Right ventricle myocardium superior (tissue), 1 donor: ENCODE data around the gene IL1RAPL2. TPM values are rescaled to one million over a fixed set of nuclear protein-coding genes. Genes with fewer than 3 reads are reported as not detected.

Source experiments
- ATAC-seq: fragments of 200-7000 bp; cut with Tn5 transposase; one replicate; pipeline ENCODE4 v1.9.1; 2020; ENCODE audit warnings: mild to moderate bottlenecking; ENCODE audit not compliant: poor library complexity
- DNase-seq: peaks from one replicate; pipeline ENCODE4 v3.0.0-alpha.2; 2020
- intact Hi-C: fragments of 100-400 bp; cut with DNase I; formaldehyde crosslinking; loops from one replicate; pipeline ENCODE4 v1.11.2; 2022
- total RNA-seq: library from RNA; stranded (reverse); fragmentation: NEBNext Ultra II Directional; extraction: Animal tissue kit (Norgen Biotek cat#: 25700); gene quantifications from one replicate; pipeline ENCODE4 v1.2.1, GENCODE V29; 2021
- donor health status: DM: no; HTN: yes; CAD: no; lungs with severe emphysema.

IL1RAPL2 gene
- total RNA-seq, 1 donor from 2014 or later = not detected

GRCh38 chrX:105565856-105566255 lies 999.9 kb downstream of the IL1RAPL2 start:
- intact Hi-C loops = no loop called here
- DNase-seq (no peak), ATAC-seq (no peak)

- DNase-seq (no peak), ATAC-seq (no peak)
- intact Hi-C loops = no loop called here
These were observed 1001.1 kb downstream of the IL1RAPL2 start for GRCh38 chrX:105567082-105567481.

- intact Hi-C loops = no loop called here
- DNase-seq (no peak), ATAC-seq (peak; percentile 34)
These were observed 1042.7 kb downstream of the IL1RAPL2 start for GRCh38 chrX:105608745-105609144.

- intact Hi-C loops = no loop called here
- peak; percentile 27 for DNase-seq
- ATAC-seq = peak; percentile 88
These were observed 1043.5 kb downstream of the IL1RAPL2 start for GRCh38 chrX:105609530-105609929.

- ATAC-seq = no peak
These were observed 1044.4 kb downstream of the IL1RAPL2 start for GRCh38 chrX:105610411-105610810.

GRCh38 chrX:105618393-105619101 lies 1052.5 kb downstream of the IL1RAPL2 start:
- ATAC-seq = no peak
- intact Hi-C loops = no loop called here
- no peak for DNase-seq

More at GRCh38 chrX:105610411-105610810, 1044.4 kb downstream of the IL1RAPL2 start:
- no peak for DNase-seq
- intact Hi-C loops = no loop called here

- ATAC-seq = no peak
- intact Hi-C loops = no loop called here
- no peak for DNase-seq
These were observed 1068.2 kb downstream of the IL1RAPL2 start for GRCh38 chrX:105634180-105634579.

GRCh38 chrX:105635794-105636193 lies 1069.8 kb downstream of the IL1RAPL2 start:
- intact Hi-C loops = no loop called here
- ATAC-seq = no peak
- no peak for DNase-seq

GRCh38 chrX:105636667-105637066 lies 1070.7 kb downstream of the IL1RAPL2 start:
- no peak for DNase-seq
- no peak for ATAC-seq
- intact Hi-C loops = no loop called here

- intact Hi-C loops = no loop called here
These were observed 1079.8 kb downstream of the IL1RAPL2 start for GRCh38 chrX:105645667-105646357.

GRCh38 chrX:105646592-105647372 lies 1080.8 kb downstream of the IL1RAPL2 start:
- DNase-seq (no peak), ATAC-seq (no peak)
- intact Hi-C loops = no loop called here

More at GRCh38 chrX:105645667-105646357, 1079.8 kb downstream of the IL1RAPL2 start:
- DNase-seq (no peak), ATAC-seq (no peak)

- no peak for DNase-seq
- ATAC-seq = no peak
- intact Hi-C loops = no loop called here
These were observed 1081.8 kb downstream of the IL1RAPL2 start for GRCh38 chrX:105647749-105648148.

- DNase-seq (no peak), ATAC-seq (no peak)
- intact Hi-C loops = no loop called here
These were observed 1082.7 kb downstream of the IL1RAPL2 start for GRCh38 chrX:105648732-105649131.

- ATAC-seq (no peak), DNase-seq (no peak)
- intact Hi-C loops = no loop called here
These were observed 1084.6 kb downstream of the IL1RAPL2 start for GRCh38 chrX:105650577-105650976.

GRCh38 chrX:105650986-105651385 lies 1085.0 kb downstream of the IL1RAPL2 start:
- ATAC-seq = no peak
- DNase-seq = no peak
- intact Hi-C loops = no loop called here

- intact Hi-C loops = no loop called here
- no peak for ATAC-seq
- DNase-seq = no peak
These were observed 1087.9 kb downstream of the IL1RAPL2 start for GRCh38 chrX:105653891-105654290.

- intact Hi-C loops = no loop called here
- DNase-seq (no peak), ATAC-seq (no peak)
These were observed 1092.1 kb downstream of the IL1RAPL2 start for GRCh38 chrX:105658136-105658535.

GRCh38 chrX:105662248-105662647 lies 1096.2 kb downstream of the IL1RAPL2 start:
- intact Hi-C loops = no loop called here
- ATAC-seq = no peak
- DNase-seq = no peak

- no peak for ATAC-seq
- no peak for DNase-seq
- intact Hi-C loops = no loop called here
These were observed 1098.2 kb downstream of the IL1RAPL2 start for GRCh38 chrX:105664243-105664642.
